Hematopoietic multipotent progenitor cell treated with erythropoietin and hydrocortisone succinate and interleukin-3 and kit ligand, for 15 days (in vitro differentiated cells): ENCODE data around the gene TANC1.

Experiments
- DNase-seq: peaks from one replicate; pipeline ENCODE4 v3.0.0-alpha.2; 2015; ENCODE audit warnings: low spot score

The TANC1 gene

DNA sequence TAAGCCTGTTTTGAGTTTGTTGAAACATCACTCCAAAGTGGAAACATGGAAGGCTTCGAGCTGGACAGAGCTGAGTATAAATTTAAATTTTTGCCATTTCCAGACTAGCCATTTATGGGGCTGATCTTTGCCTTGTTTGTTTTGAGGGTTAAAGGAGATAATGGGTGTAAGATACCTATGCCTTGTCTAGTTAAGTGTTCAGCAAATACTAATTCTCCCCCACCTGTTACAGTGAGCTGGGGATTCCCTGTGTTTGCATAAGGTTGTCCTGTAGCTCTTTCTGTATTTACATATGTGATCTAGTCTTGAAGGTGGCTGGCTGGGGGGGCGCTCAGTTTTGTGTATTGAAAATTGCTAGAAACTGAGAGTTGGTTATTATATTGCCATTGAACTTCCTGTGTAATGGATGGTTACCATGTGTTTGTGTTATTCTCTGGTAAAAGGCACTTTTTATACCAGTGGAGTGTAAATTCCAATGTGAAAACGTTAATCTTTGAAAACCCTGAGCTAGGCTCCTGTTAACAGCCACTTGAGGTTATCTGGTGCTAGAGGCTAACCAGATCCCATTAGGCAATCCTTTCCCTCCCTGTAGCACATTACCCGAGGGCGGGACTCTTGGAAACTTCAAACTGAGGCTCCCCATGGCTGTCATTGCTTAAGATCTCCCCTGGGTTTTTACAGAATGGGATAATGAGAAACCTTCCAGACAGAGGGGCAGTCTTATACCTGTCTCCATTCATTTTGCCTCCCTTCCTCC is 26.7 kb downstream of the TANC1 start:
- DNase-seq, result no peak

DNA sequence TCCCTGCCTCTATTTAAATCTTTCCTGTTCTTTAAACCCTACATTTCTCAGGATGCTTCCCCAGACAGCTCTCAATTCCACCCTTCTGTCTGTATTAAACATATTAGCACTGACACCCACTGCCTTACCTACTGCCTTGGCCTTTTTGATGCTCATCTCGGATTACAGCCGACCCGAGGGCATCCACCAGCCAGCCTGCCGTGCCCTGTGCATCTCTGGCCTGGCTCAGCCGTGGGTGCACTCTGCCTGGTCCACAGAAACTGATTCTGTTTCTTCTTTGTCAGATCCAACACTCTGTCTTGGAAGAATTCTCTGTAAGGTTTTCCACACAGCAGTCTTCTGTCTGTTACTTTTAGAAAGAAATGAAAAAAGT is 27.2 kb downstream of the TANC1 start:
- no peak for DNase-seq

DNA sequence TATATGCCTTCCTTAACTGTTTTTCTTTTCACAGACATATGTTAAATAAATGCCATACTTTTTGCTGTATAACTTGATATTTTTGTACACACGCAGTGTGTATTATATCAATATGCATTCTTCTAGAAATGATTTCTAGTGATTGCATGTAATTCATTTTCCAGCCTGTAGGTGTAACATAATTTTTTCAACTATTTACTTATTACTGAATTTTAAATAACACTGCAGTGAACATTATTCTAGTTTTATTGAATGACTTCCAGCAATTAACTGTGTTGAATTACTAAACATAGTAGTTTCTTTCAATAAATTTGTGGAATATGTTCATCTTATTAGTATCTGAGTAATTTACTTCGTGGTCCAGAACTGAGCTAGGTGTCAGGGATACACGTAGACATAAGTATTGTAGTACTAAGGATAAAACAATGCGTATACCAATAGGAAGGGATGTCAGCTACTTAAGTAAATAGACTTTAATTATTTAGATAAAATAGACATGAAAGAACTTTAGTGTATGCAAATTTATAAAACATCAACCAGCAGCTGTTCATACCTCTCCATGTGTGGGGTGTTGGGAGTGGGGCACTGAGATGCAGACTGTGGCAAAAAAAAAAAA is 28.0 kb downstream of the TANC1 start:
- no peak for DNase-seq

DNA sequence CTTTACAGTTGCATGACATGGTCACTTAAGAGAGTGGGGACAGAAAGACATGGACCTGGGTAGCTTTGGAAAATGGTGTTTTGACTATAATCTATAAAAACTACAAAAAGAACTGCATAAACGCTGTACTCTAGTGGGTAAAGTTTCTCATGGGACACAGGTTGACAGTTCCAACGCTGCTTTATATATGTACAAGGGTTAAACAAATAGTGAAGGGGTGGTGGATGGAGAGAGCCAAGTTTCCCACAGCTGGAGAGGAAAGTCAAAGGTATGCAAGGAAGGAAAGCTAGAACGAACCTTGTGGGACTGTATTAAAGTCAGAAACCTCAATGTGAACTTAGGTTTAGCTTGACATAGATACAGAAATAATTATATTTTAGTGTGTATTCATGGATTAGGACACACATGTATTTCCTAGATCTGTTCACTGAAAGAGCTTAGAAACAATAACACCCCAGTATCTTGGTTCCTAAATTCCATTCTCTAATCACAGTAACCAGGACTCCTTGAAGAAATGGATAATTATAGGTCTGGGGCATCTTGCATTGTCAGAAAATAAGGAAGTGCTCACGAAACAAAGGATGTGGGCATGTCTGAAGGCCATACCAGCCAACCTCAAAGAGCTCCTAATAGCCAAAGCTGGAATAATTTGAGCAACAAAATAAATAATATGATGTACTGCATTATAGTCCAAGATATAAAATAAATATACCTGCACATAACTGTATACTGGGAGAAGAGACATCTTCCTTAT is 28.8 kb downstream of the TANC1 start:
- DNase-seq, result no peak

DNA sequence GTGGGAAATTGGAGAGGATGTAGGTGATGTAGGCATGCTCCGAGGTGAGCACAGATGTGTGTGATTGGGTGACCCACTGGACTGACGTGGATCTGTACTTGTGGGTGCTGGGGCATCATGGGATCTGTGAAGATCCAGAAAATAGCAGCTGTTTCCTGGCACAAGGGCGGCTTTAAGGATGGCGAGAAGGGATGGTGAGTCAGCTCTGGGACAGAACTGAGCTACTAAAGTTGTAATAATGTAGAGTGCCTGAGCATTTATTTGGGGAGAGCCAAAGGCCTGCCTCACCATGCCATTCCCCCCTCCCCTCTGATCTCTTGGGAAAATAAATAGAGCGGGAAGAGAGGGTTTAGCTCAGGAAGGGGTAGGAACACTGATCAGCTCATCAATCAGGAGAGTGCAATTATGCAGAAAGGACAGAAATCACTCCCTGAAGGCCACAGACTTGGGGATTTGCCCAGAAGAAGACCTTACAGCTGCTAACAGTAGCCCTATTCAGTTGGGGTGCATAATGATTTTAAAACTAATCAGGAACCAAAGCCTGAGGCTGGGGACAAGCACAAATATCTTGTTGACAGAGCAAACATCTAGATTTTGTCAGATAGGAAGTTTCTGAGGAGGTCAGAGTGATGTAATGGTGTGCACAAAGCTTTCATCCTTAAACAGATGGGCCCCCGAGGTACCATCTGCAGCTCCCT is 30.3 kb downstream of the TANC1 start:
- DNase-seq, result no peak

DNA sequence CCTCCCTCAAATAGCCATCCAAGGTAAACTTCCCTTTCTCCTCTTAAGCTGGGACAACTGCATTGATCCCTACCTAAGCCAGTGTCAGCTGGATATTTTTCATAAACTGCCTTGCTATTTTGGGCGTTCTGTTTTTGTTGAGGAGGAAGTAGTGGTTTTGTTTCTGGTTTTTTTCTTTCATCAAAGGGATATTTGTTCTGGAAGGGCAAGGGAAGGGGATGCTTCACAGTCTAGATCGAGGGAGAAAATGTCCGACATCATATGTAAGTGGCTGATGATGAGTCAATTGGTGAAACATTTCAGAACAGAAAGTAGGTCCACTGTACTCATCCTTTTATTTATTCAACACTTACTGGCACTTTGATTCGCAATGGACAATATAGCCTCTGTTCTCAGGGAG is 31.0 kb downstream of the TANC1 start:
- DNase-seq, result no peak

DNA sequence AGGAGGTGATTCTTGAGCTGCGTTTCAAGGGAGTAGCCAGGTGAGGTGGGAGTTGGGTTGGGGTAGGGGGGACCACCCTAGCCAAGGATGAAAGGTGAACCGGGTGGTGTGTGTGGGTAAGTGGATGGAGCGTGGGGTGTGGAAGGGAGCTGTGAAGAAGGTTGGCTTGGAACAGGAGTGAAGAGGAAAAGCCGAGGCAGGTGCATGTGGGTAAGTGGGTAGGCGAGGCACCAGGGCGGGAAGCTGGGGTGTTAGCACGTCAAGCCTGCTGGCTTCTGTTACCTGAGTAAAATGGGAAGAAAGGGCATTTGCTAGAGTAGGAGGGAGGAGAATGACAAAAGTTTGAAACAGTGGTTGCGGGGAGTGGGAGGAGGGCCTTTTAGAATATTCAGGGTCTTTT is 31.6 kb downstream of the TANC1 start:
- DNase-seq, result no peak

DNA sequence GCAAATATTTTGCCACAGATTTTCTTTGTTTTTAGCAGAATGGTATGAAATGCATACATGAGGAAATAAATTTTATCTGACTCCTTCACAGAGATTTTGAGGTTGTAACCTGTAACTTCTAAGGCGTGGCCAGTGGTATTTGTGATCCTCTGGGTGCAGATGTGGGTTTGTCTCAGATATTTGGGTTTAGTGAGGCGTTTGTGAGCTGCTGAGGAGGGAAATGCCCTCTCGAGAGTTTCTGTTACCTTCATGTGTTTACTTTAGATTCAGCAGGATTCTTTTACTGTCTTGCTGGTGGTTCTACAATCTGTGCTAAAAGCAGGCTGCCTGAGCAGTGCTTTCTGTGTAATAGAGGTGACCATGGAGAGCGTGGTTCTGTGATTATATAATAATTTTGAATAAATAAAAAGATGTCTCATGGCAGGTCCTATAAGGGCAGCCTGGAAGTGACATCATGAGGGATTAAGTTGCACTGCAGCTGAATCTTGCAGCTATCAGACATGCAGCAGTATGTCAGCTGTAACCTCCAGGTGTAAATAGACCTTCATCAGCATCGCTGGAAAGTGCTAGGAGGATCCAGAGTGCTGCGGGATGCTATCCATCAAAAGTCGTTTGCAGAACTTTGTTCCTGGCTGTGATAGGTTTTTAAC is 34.1 kb downstream of the TANC1 start:
- no peak for DNase-seq

DNA sequence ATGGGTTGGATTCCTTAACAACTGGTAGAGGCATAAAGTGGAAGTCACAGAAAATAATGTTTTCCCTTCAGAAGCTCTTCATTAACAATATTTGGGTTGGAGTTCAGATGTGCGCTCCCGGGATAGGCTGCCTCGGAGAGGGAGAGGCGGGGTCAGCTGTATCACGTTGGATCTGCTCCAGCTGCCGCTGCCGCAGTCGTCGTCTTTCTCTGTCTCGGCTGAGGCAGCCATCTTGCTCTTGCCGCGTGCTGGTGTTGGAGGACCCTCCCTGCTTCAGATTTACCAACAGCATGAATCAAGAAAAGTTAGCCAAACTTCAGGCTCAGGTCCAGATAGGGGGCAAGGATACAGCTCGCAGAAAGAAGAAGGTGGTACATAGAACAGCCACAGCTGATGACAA is 35.1 kb downstream of the TANC1 start:
- no peak for DNase-seq

DNA sequence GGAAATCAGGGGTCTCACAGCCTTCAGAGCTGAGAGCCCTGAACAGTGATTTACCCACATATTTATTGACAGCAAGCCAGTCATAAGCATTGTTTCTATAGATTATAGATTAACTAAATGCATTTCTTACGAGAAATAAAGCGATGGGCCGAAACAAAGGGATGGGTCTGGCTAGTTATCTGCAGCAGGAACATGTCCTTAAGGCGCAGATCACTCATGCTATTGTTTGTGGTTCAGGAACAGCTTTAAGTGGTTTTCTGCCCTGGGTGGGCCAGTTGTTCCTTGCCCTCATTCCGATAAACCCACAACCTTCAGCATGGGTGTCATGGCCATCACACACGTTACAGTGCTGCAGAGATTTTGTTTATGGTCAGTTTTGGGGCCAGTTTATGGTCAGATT is 36.4 kb downstream of the TANC1 start:
- DNase-seq, result no peak

DNA sequence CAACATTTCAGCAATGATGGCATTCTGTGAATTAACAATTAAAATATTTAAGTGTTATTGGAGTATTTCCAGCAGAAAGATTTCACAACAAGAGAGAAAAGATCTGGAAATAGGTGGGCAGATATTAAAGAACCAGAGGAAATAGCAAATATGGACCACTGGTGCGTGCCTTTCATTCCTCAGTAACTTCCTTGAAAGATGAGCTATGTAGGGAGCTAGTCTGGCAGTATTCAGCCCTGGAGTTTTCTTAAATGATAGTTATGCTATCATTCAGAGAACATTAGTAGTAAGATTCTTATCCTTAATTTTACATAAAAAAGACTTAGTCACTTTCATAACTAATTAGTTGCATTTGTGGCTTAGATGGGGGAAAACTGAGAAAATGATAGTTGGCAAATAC is 41.5 kb downstream of the TANC1 start:
- no peak for DNase-seq

DNA sequence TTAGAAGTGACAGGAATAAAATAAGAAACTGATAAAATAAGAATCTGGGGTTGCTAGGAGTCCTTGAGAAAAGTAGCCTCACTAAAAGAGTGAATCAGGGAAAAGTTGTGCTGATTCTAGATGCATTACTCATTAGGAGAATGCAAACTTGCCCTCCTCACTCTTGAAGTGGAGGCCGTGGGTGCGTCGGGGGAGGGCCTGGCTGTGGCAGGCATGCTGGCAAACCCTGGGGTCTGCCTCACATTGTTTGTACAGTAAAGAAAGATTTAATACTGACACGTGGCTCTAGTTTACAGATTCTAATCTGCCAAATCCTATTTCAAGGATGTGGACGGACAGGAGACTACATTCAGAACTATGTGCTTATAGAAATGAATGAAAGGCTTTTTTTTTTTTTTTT is 41.9 kb downstream of the TANC1 start:
- no peak for DNase-seq

DNA sequence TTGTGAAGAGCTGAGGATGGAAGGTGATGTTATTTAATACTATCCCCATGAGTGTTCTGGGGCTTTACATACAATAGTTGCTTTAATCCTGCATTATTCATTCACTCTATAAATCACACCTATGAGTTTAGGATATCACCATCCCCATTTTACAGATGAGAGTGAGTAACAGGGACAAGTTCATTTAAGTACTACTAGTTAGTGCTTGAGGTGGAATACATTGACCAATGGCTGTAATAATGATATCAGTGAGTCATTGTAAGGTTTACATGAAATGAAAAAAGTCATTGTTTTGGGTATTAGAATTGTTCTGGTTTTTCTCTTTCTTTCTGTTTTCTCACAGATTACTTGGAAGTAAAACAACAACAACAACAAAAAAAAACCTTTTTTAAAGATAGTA is 42.5 kb downstream of the TANC1 start:
- DNase-seq, result no peak

DNA sequence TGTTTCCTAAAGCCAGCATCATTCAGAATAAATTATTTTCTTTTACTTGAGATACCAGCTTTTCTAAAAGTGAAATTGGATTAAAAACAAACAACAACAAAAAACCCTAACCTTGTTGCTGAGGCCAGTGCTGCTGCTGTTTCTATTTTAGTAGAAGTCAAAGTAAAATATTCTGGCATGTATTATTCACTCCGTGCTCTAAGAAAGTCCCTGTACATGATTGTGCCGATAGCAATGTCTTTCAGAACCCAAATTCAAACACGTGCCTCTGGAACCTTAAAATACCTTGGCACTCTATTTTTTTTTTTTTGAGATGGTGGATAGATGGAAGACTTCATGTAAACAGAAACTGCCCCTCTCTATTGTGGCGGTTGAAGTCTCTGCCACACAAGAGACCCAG is 43.7 kb downstream of the TANC1 start:
- no peak for DNase-seq

DNA sequence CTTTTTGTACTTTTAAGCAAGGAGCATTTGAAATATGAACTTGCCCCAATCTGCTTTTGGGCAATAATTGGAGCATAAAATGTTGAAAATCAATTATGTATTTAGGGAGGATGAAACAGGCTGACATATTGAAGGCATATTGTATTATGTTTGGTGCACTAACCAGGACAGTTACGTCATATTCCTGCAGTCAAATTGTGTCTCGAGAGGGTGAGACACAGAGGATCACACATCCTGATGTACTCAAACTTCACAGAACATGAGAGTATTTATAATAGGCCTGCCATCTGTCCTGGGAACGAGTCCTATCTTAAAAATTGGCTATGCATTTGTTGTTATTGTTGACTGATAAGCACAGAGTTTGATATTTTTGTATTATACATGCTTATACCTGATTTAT is 44.7 kb downstream of the TANC1 start:
- no peak for DNase-seq

DNA sequence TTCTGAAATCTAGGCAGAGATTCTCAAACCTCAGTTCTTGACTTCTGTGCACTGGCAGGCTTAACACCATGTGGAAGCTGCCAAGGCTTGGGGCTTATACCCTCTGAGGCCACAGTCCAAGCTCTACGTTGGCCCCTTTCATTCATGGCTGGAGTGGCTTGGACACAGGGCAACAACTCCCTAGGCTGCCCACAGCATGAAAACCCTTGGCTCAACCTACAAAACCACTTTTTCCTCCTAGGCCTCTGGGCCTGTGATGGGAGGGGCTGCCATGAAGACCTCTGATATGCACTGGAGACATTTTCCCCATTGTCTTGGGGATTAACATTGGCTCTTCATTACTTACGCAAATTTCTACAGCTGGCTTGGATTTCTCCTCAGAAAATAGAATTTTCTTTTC is 46.7 kb downstream of the TANC1 start:
- DNase-seq, result no peak

DNA sequence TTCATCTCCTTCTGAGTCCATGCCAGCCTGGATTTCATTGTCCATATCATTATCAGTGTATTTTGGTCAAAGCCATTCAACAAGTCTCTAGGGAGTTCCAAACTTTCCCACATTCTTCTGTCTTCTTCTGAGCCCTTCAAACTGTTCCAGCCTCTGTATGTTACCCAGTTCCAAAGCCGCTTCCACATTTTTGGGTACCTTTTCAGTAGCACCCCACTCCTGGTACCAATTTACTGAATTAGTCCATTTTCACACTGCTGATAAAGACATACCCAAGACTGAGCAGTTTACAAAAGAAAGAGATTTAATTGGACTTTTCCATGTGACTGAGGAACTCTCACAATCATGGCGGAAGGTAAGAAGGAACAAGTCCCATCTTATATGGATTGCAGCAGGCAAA is 47.4 kb downstream of the TANC1 start:
- no peak for DNase-seq

DNA sequence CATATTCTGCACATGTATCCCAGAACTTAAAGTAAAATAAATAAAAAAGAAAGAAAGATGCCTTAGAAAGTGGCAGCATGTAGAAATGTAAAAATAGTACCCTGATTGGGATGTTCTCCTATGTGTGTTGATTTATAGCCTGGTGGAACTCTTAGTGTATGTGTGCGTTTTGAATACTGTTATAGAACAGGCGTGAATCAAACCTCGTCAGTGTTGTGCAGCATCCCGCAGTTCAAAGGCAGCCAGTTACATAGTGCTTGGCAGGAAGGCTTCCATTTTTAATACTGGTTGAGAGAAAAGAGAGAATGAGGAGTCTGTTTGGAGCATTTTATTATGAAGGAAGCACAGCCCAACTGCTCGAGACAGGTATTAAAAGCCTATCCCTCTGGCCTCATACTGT is 49.4 kb downstream of the TANC1 start:
- no peak for DNase-seq

DNA sequence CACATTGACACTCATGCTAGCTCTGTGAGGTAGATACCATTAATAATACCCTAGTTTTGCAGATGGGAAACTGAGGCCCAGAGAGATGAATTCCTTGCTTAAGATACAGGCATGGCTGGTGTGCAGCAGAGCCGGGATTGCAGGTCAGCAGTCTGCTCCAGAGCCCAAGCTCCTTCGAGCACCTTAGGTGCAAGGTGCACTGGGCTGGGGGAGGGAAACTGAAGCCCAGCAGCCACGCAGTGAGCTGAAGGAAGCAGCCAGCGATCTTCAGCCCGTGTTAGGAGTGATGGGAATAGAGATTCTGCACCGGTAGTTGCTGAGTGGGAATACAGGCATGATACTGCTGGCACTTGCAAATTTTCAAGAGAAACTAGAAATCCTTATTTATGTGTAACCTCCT is 50.6 kb downstream of the TANC1 start:
- DNase-seq, result no peak

DNA sequence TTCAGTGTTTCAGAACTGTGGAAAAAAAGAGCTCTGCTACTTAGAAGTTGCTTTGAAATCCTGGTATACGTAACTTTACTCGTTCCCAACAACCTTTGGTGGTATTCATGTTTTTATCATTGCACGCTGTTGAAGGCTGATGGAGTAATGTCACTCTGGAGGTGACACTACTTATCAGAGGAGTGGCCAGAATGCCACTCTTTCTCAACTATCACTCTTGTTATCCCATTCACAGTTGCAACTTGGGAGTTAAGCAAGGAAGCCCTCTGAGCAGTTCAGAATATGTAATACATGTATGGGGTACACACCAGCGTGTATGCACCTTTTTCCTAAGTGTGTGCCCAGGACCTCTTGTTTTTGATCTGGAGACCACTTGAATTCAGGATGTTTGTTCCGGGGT is 53.6 kb downstream of the TANC1 start:
- DNase-seq, result no peak

DNA sequence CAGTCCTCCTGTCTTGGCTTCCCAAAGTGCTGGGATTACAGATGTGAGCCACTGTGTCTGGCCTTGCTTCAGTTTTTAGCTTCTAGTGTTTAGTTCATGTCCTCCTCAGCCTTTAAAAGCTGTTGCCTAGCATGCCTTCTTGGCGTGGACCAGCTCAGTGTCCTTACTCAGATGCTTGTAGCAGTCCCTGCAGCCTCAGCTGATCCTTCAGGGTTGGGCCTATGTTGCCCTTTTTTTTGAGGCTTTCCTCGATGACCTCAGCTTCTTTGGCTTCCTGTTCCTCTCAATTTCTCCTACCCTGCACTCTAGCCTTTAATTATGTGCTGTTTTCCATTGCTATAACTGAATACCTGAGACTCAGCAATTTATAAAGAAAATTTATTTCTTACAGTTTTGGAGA is 57.7 kb downstream of the TANC1 start:
- DNase-seq, result no peak

DNA sequence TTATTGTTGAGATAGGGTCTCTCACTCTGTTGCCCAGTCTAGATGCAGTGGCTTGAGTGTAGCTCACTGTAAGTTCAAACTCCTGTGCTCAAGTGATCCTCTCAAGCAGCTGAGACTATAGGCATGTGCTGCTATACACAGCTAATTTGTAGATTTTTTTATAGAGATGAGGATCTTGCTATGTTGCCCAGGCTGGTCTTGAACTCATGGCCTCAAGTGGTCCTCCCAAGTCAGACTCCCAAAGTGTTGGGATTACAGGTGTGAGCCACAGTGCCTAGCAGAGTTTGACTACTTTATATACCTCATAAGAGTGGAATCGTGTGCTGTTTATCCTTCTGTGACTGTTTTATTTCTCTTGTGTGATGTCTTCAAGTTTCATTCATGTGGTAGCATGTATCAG is 60.3 kb downstream of the TANC1 start:
- DNase-seq, result no peak
